Measurements from ENCODE around the gene SMC4.

Gene SMC4

DNA sequence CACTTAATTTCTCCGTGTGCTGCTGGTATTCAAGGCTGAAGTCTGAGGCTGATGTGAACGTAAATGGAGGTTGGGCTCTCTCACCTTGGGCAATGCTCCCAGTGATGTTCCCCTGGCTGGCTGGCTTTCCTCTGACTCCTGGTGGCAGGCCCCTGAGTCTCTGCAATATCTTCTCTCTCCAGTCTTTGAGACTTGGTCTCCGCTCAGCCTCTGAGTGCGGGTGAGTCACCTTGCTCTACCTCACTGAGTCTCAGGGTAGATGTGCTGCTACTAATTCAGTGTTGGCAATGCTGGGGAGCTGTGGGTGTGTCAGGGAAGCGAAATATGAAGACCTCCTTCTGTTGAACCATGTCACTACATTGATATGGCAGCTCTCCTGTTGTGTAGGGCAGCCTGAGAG lies 81.5 kb downstream of the SMC4 start:
- DNase-seq = no peak

DNA sequence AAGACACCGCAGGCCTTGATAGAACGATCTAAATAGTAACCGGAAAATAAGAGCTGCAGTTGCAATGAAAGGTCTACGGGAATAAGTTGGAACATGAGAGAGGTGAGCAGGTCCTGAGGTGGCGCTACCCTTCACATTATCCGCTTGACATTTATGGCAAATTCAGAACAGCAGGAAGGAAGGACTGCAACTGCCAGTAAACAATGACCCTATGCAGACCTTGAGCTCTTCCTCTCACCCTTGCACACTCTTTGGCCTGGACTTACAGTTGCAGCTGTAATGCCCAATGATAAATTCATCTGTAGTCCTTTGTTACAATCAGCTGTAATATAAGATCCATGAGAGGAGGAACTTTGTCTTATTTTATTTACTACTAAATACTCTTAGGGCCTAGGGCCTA lies 82.4 kb downstream of the SMC4 start:
- no peak for DNase-seq

- DNase-seq = peak; percentile 19 to 73
These were observed 83.3 kb downstream of the SMC4 start for GRCh38 chr3:160482796-160483195.
